HFFc6 (cell line): ENCODE measurements around the gene DOCK3. TPM values are rescaled to one million over a fixed set of nuclear protein-coding genes. Genes with fewer than 3 reads are reported as not detected.

Experiments used
- DNase-seq: peaks from one replicate; pipeline ENCODE4 v3.0.0-alpha.2; 2018
- H3K27ac Mint-ChIP-seq: 2 replicates; pipeline ENCODE4 v1.8.0; 2020; ENCODE audit warnings: mild to moderate bottlenecking, mixed read lengths
- H3K27me3 Mint-ChIP-seq: 2 replicates; pipeline ENCODE4 v1.8.0; 2021; ENCODE audit warnings: mild to moderate bottlenecking, moderate library complexity, mixed read lengths; ENCODE audit not compliant: insufficient read depth
- H3K36me3 Mint-ChIP-seq: 2 replicates; pipeline ENCODE4 v1.8.0; 2021; ENCODE audit warnings: low read depth, mixed read lengths
- H3K4me1 Mint-ChIP-seq: 2 replicates; pipeline ENCODE4 v1.8.0; 2020; ENCODE audit warnings: low read depth, mixed read lengths
- H3K4me3 Mint-ChIP-seq: 2 replicates; pipeline ENCODE4 v1.8.0; 2020; ENCODE audit warnings: mild to moderate bottlenecking, moderate library complexity, mixed read lengths
- H3K9me3 Mint-ChIP-seq: 2 replicates; pipeline ENCODE4 v1.8.0; 2020; ENCODE audit warnings: mild to moderate bottlenecking, mixed read lengths
- CTCF ChIP-seq: fragments of 200-600 bp; sonication (generic); IDR thresholded peaks from 2 replicates; pipeline ENCODE4 v1.5.0; 2021; ENCODE audit warnings: antibody characterized with exemption, mild to moderate bottlenecking
- total RNA-seq, 6 experiments: library from RNA; stranded (reverse); fragmentation: NEBNext Ultra II Directional; extraction: Animal tissue kit (Norgen Biotek cat#: 25700); gene quantifications; 2 replicates in 1 of 6; 3 replicates in 5 of 6; pipeline ENCODE4 v1.2.3, GENCODE V29; 2021

The DOCK3 gene
- total RNA-seq, 6 experiments from 2014 or later: 0.14 to 0.26 (median 0.22) TPM

- Mint-ChIP-seq H3K4me3 (no peak overlapping the region), H3K27ac (no peak overlapping the region), H3K36me3 (peaks cover 5% of the 10 kb centered on the region), H3K4me1 (peaks cover 7% of the 10 kb centered on the region), H3K9me3 (no peaks in the 10 kb centered on the region), H3K27me3 (peaks cover 6% of the 10 kb centered on the region)
- no peak for DNase-seq
- no peak for TF ChIP-seq CTCF
Measured at GRCh38 chr3:51378726-51379125, 704.0 kb downstream of the DOCK3 start.

- no peak for TF ChIP-seq CTCF
- Mint-ChIP-seq H3K9me3 (no peaks in the 10 kb centered on the region), H3K27me3 (peaks cover 6% of the 10 kb centered on the region), H3K4me3 (no peak overlapping the region), H3K27ac (no peak overlapping the region), H3K36me3 (peaks cover 10% of the 10 kb centered on the region), H3K4me1 (peaks cover 13% of the 10 kb centered on the region)
- DNase-seq: no peak
Measured at GRCh38 chr3:51379301-51379700, 704.6 kb downstream of the DOCK3 start.

- no peaks in the 10 kb centered on the region for H3K9me3 Mint-ChIP-seq
- peaks cover 6% of the 10 kb centered on the region for H3K27me3 Mint-ChIP-seq
- no peak overlapping the region for H3K4me3 Mint-ChIP-seq
- no peak for DNase-seq
- no peak for TF ChIP-seq CTCF
- peaks cover 10% of the 10 kb centered on the region for H3K36me3 Mint-ChIP-seq
- H3K27ac Mint-ChIP-seq: no peak overlapping the region
- peaks cover 13% of the 10 kb centered on the region for H3K4me1 Mint-ChIP-seq
Measured at GRCh38 chr3:51379746-51380455, 705.2 kb downstream of the DOCK3 start.

- H3K27me3 Mint-ChIP-seq: peaks cover 1% of the 10 kb centered on the region
- H3K4me1 Mint-ChIP-seq: peaks cover 15% of the 10 kb centered on the region
- H3K9me3 Mint-ChIP-seq: no peaks in the 10 kb centered on the region
- H3K4me3 Mint-ChIP-seq: no peak overlapping the region
- no peak overlapping the region for H3K27ac Mint-ChIP-seq
- no peak for DNase-seq
- H3K36me3 Mint-ChIP-seq: peaks cover 13% of the 10 kb centered on the region
- no peak for TF ChIP-seq CTCF
Measured at GRCh38 chr3:51380601-51381332, 706.0 kb downstream of the DOCK3 start.

- no peak for DNase-seq
- H3K36me3 Mint-ChIP-seq: peaks cover 18% of the 10 kb centered on the region
- H3K4me3 Mint-ChIP-seq: no peak overlapping the region
- no peak for TF ChIP-seq CTCF
- no peaks in the 10 kb centered on the region for H3K9me3 Mint-ChIP-seq
- peaks cover 20% of the 10 kb centered on the region for H3K4me1 Mint-ChIP-seq
- H3K27me3 Mint-ChIP-seq: peaks cover 1% of the 10 kb centered on the region; the same call in 1 of the 2 replicates
- H3K27ac Mint-ChIP-seq: no peak overlapping the region
Measured at GRCh38 chr3:51381333-51381705, 706.6 kb downstream of the DOCK3 start.
